Ishikawa (cell line): ENCODE measurements around the gene GBF1.

ENCODE experiments used
- CEBPB ChIP-seq: IDR thresholded peaks from 2 replicates; pipeline ENCODE4 v1.6.1; 2012
- CREB1 ChIP-seq: IDR thresholded peaks from 2 replicates; pipeline ENCODE4 v1.6.1; 2012; ENCODE audit warnings: low read depth
- EGR1 ChIP-seq: IDR thresholded peaks from 2 replicates; pipeline ENCODE4 v1.6.1; 2012
- EP300 ChIP-seq: IDR thresholded peaks from 2 replicates; pipeline ENCODE4 v1.6.1; 2012; ENCODE audit warnings: borderline replicate concordance
- FOXM1 ChIP-seq: IDR thresholded peaks from 2 replicates; pipeline ENCODE4 v1.6.1; 2012; ENCODE audit warnings: low read depth, borderline replicate concordance
- NFIC ChIP-seq: IDR thresholded peaks from 2 replicates; pipeline ENCODE4 v1.6.1; 2012
- RAD21 ChIP-seq: IDR thresholded peaks from 2 replicates; pipeline ENCODE4 v1.6.1; 2012; ENCODE audit warnings: low read depth
- TAF1 ChIP-seq: IDR thresholded peaks from 2 replicates; pipeline ENCODE4 v1.6.1; 2012; ENCODE audit warnings: low read depth, mild to moderate bottlenecking
- TCF12 ChIP-seq: IDR thresholded peaks from 2 replicates; pipeline ENCODE4 v1.6.1; 2012; ENCODE audit warnings: low read depth
- TEAD4 ChIP-seq: IDR thresholded peaks from 2 replicates; pipeline ENCODE4 v1.6.1; 2012
- YY1 ChIP-seq: IDR thresholded peaks from 2 replicates; pipeline ENCODE4 v1.6.1; 2012; ENCODE audit warnings: low read depth
- ZBTB7A ChIP-seq: IDR thresholded peaks from 2 replicates; pipeline ENCODE4 v1.6.1; 2012; ENCODE audit warnings: low read depth
- TF ChIP-seq, protein P1 (sequence below): IDR thresholded peaks from 2 replicates; pipeline ENCODE4 v1.6.1; 2012
- TF ChIP-seq, protein P2 (sequence below): IDR thresholded peaks from 2 replicates; pipeline ENCODE4 v1.6.1; 2012
- TF ChIP-seq, protein P3 (sequence below): IDR thresholded peaks from 2 replicates; pipeline ENCODE4 v1.6.1; 2012; ENCODE audit warnings: low read depth, mild to moderate bottlenecking

GBF1 gene

DNA sequence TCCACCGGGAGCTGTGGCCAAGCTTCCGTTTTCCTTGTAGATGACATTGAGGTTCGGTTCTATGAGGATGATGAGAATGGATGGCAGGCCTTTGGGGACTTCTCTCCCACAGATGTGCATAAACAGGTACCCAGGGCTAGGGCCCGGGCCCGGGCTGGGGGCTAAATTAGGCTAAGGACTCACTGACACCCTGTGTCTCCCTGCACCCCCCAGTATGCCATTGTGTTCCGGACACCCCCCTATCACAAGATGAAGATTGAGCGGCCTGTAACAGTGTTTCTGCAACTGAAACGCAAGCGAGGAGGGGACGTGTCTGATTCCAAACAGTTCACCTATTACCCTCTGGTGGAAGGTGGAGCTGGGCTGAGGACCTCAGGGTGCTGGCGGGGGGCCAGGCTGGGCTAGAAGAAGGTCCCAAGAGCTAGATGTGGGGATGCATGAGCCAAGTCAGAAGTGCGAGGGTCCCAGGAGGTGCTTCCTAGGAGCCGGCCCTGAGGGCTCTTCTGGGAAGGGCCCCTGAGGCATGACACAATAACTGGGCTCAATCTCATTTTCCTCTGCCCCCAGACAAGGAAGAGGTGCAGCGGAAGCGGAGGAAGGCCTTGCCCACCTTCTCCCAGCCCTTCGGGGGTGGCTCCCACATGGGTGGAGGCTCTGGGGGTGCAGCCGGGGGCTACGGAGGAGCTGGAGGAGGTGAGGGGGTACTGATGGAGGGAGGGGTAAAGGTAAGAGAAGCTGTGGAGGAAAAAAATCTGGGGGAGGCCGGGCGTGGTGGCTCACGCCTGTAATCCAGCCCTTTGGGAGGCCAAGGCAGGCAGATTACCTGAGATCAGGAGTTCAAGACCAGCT, 153.1 kb downstream of the GBF1 start:
- no peak for TF ChIP-seq EGR1
- TF ChIP-seq NFIC, result no peak

DNA sequence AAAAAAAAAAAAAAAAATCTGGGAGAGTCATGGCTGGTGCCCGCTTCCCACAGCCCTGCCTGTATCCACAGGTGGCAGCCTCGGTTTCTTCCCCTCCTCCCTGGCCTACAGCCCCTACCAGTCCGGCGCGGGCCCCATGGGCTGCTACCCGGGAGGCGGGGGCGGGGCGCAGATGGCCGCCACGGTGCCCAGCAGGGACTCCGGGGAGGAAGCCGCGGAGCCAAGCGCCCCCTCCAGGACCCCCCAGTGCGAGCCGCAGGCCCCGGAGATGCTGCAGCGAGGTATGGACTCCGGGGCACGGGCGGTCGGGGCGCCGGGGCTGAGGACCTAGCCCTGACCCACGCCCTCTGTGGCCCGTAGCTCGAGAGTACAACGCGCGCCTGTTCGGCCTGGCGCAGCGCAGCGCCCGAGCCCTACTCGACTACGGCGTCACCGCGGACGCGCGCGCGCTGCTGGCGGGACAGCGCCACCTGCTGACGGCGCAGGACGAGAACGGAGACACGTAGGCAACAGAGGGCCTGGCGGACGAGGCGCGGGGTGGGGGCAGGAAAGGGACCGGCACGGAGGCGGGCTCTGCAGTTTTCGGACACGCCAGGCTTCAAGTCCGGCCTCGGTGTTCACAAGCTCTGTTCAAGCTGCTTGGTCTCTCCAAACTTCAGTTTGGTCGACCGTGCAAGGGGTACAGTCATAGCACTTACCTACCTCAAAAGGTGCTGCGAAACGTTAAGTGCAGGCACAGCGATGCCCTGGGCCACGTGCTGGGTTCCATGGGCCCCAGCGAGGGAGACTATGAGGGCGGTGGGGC, 154.1 kb downstream of the GBF1 start:
- TF ChIP-seq ZBTB7A, result peak; percentile 94
- peak; percentile 47; the same call in 1 of the 2 replicates for TF ChIP-seq EP300
- TF ChIP-seq TEAD4, result peak; percentile 41; the same call in 1 of the 2 replicates
- TF ChIP-seq TAF1, result peak; percentile 64
- TF ChIP-seq, protein P1, sequence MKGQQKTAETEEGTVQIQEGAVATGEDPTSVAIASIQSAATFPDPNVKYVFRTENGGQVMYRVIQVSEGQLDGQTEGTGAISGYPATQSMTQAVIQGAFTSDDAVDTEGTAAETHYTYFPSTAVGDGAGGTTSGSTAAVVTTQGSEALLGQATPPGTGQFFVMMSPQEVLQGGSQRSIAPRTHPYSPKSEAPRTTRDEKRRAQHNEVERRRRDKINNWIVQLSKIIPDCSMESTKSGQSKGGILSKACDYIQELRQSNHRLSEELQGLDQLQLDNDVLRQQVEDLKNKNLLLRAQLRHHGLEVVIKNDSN, result peak; percentile 35; the same call in 1 of the 2 replicates
- TF ChIP-seq YY1, result peak; percentile 77
- TF ChIP-seq CEBPB, result no peak
- no peak; the same call in 1 of the 2 replicates for TF ChIP-seq EGR1
- TF ChIP-seq, protein P2, sequence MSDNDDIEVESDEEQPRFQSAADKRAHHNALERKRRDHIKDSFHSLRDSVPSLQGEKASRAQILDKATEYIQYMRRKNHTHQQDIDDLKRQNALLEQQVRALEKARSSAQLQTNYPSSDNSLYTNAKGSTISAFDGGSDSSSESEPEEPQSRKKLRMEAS, result peak; percentile 97
- TF ChIP-seq CREB1, result peak; percentile 71
- peak; percentile 60; the same call in 1 of the 2 replicates for TF ChIP-seq FOXM1
- TF ChIP-seq NFIC, result peak; percentile 36; the same call in 1 of the 2 replicates
- TF ChIP-seq, protein P3, sequence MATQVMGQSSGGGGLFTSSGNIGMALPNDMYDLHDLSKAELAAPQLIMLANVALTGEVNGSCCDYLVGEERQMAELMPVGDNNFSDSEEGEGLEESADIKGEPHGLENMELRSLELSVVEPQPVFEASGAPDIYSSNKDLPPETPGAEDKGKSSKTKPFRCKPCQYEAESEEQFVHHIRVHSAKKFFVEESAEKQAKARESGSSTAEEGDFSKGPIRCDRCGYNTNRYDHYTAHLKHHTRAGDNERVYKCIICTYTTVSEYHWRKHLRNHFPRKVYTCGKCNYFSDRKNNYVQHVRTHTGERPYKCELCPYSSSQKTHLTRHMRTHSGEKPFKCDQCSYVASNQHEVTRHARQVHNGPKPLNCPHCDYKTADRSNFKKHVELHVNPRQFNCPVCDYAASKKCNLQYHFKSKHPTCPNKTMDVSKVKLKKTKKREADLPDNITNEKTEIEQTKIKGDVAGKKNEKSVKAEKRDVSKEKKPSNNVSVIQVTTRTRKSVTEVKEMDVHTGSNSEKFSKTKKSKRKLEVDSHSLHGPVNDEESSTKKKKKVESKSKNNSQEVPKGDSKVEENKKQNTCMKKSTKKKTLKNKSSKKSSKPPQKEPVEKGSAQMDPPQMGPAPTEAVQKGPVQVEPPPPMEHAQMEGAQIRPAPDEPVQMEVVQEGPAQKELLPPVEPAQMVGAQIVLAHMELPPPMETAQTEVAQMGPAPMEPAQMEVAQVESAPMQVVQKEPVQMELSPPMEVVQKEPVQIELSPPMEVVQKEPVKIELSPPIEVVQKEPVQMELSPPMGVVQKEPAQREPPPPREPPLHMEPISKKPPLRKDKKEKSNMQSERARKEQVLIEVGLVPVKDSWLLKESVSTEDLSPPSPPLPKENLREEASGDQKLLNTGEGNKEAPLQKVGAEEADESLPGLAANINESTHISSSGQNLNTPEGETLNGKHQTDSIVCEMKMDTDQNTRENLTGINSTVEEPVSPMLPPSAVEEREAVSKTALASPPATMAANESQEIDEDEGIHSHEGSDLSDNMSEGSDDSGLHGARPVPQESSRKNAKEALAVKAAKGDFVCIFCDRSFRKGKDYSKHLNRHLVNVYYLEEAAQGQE, result no peak
- peak; percentile 78; the same call in 1 of the 2 replicates for TF ChIP-seq TCF12
- TF ChIP-seq RAD21, result peak; percentile 88

DNA sequence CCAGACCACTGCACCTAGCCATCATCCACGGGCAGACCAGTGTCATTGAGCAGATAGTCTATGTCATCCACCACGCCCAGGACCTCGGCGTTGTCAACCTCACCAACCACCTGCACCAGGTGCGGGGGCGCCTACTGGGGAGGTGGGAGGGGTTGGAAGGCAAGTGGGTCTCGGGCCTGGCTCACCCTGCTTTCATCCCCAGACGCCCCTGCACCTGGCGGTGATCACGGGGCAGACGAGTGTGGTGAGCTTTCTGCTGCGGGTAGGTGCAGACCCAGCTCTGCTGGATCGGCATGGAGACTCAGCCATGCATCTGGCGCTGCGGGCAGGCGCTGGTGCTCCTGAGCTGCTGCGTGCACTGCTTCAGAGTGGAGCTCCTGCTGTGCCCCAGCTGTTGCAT, 154.7 kb downstream of the GBF1 start:
- no peak for TF ChIP-seq TCF12
- TF ChIP-seq EP300, result no peak
- TF ChIP-seq, protein P2, result no peak
- no peak for TF ChIP-seq EGR1
- TF ChIP-seq, protein P1, result no peak
- TF ChIP-seq FOXM1, result no peak
- TF ChIP-seq, protein P3, result no peak
- TF ChIP-seq TAF1, result no peak
- no peak for TF ChIP-seq RAD21
- TF ChIP-seq CEBPB, result no peak
- TF ChIP-seq NFIC, result no peak
- no peak for TF ChIP-seq YY1
- TF ChIP-seq ZBTB7A, result no peak
- no peak for TF ChIP-seq TEAD4
- no peak for TF ChIP-seq CREB1

DNA sequence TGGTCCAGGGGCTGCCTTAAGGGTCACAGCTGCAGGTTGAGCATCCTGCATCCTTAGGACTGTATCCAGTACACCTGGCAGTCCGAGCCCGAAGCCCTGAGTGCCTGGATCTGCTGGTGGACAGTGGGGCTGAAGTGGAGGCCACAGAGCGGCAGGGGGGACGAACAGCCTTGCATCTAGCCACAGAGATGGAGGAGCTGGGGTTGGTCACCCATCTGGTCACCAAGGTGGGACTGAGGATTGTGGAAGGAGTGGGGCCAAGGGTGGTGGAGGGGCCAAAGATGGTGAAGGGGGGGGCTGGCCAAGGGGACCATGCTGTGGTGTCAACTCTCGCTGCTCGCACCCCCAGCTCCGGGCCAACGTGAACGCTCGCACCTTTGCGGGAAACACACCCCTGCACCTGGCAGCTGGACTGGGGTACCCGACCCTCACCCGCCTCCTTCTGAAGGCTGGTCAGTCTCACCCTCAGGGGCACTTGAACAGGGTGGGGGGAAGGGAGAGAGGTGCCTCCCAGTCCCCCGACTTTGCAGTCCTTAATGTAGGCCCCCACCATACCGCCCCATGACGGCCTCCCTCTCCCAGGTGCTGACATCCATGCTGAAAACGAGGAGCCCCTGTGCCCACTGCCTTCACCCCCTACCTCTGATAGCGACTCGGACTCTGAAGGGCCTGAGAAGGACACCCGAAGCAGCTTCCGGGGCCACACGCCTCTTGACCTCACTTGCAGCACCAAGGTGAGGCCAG, 155.4 kb downstream of the GBF1 start:
- TF ChIP-seq TAF1 (no peak), CREB1 (no peak), EP300 (no peak), TEAD4 (no peak), RAD21 (no peak), FOXM1 (no peak)
- TF ChIP-seq, protein P3, result no peak
